Hepatocyte (in vitro differentiated cells): ENCODE data around the gene REPS2.

ENCODE experiments used
- CTCF ChIP-seq: fragments of 200-600 bp; sonication (generic); IDR thresholded peaks from 2 replicates; pipeline ENCODE4 v1.5.1; 2016; ENCODE audit warnings: antibody characterized with exemption, mild to moderate bottlenecking; ENCODE audit not compliant: poor library complexity
- EZH2 ChIP-seq: fragments of 200-600 bp; sonication (generic); IDR thresholded peaks from 2 replicates; pipeline ENCODE4 v1.6.1; 2016; ENCODE audit warnings: antibody characterized with exemption, mild to moderate bottlenecking, borderline replicate concordance
- EZH2phosphoT487 ChIP-seq: fragments of 200-600 bp; sonication (generic); IDR thresholded peaks from one replicate; pipeline ENCODE4 v1.6.1; 2018; ENCODE audit warnings: antibody characterized with exemption, mild to moderate bottlenecking, low read depth, moderate library complexity; ENCODE audit not compliant: unreplicated experiment, severe bottlenecking

DNA sequence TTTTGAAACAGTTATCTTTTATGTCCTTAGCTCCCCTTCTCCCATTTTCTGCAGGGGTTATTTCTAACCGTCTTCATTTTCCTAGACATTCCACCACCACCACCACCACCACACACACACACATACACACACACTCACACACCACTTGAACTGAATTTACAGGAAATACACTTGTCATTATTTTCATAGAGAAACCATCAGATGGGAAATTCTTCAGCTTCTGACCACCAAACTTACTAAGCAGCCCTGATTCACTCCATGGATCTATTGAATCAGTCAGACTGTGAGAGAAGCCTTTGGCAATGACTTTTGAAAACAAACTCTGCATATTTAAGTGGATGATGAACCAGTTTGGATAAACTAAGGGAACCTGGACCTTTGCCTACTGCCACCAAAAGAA is 218.5 kb downstream of the REPS2 start:
- TF ChIP-seq EZH2 (no peak), CTCF (no peak), EZH2phosphoT487 (no peak)
